GM10266 (cell line): ENCODE data around the gene RAB11FIP5.

ENCODE experiments used
- DNase-seq: peaks from one replicate; pipeline ENCODE4 v3.0.0; 2012; ENCODE audit errors: extremely low spot score
- CTCF ChIP-seq: IDR thresholded peaks from 2 replicates; pipeline ENCODE4 v1.5.1; 2012; ENCODE audit warnings: mild to moderate bottlenecking, low read depth; ENCODE audit not compliant: control insufficient read depth, insufficient read depth; ENCODE audit errors: missing control alignments

RAB11FIP5 gene

GRCh38 chr2:73033766-73034381 lies 78.9 kb downstream of the RAB11FIP5 start:
- DNase-seq, result no peak
- TF ChIP-seq CTCF, result no peak

- no peak for DNase-seq
- TF ChIP-seq CTCF, result no peak
Measured at GRCh38 chr2:73033142-73033765, 79.5 kb downstream of the RAB11FIP5 start.

- no peak for TF ChIP-seq CTCF
- no peak for DNase-seq
Measured at GRCh38 chr2:73032702-73033097, 80.0 kb downstream of the RAB11FIP5 start.

GRCh38 chr2:73031725-73032701 lies 80.7 kb downstream of the RAB11FIP5 start:
- no peak for TF ChIP-seq CTCF
- DNase-seq, result no peak

- no peak for DNase-seq
- no peak for TF ChIP-seq CTCF
Measured at GRCh38 chr2:73031095-73031678, 81.6 kb downstream of the RAB11FIP5 start.

GRCh38 chr2:73028841-73029240 lies 83.9 kb downstream of the RAB11FIP5 start:
- TF ChIP-seq CTCF, result no peak
- DNase-seq, result no peak
